CD14-positive monocyte (primary cell): Measurements from ENCODE around the gene TMEM171. TPM values are rescaled to one million over a fixed set of nuclear protein-coding genes. Genes with fewer than 3 reads are reported as not detected.

Experiments
- DNase-seq, 3 donors: peaks; one replicate each; pipeline ENCODE4 v3.0.0-alpha.2; 2011 to 2022
- H2AFZ ChIP-seq: 2 replicates; pipeline ENCODE4 v1.6.0; 2012; ENCODE audit warnings: mild to moderate bottlenecking, low read depth, low read length, inconsistent platforms; ENCODE audit not compliant: insufficient read depth, poor library complexity, severe bottlenecking
- H3K27ac ChIP-seq, 2 donors: 1 replicate in 1 of 2; 2 replicates in 1 of 2; pipeline ENCODE4 v1.5.1; 2012 to 2013; ENCODE audit warnings: low read length in 2 of 2, control low read depth in 1 of 2, inconsistent platforms in 1 of 2, low read depth in 1 of 2, mild to moderate bottlenecking in 1 of 2
- H3K27me3 ChIP-seq, 2 donors: one replicate each; pipeline versions ENCODE4 v1.6.0 to v1.6.1; 2011 to 2013; ENCODE audit warnings: low read length in 2 of 2; ENCODE audit not compliant: control insufficient read depth in 2 of 2, insufficient read depth in 2 of 2
- H3K36me3 ChIP-seq, 2 donors: replicated peaks in 1 of 2; 1 replicate in 1 of 2; 2 replicates in 1 of 2; pipeline versions ENCODE4 v1.5.1 to v1.6.1; 2012 to 2013; ENCODE audit warnings: low read length in 2 of 2, control low read depth in 1 of 2, inconsistent platforms in 1 of 2, mild to moderate bottlenecking in 1 of 2; ENCODE audit not compliant: insufficient read depth in 2 of 2, control insufficient read depth in 1 of 2
- H3K4me1 ChIP-seq, 2 donors: 1 replicate in 1 of 2; 2 replicates in 1 of 2; pipeline versions ENCODE4 v1.5.1 to v1.6.1; 2012 to 2013; ENCODE audit warnings: low read length in 2 of 2, control low read depth in 1 of 2, inconsistent platforms in 1 of 2, mild to moderate bottlenecking in 1 of 2, moderate library complexity in 1 of 2; ENCODE audit not compliant: insufficient read depth in 2 of 2, control insufficient read depth in 1 of 2
- H3K4me2 ChIP-seq: replicated peaks from 2 replicates; pipeline ENCODE3; 2012; ENCODE audit warnings: low read length, moderate library complexity, mild to moderate bottlenecking; ENCODE audit not compliant: poor library complexity, severe bottlenecking; ENCODE audit errors: extremely low read depth
- H3K4me3 ChIP-seq, 3 experiments: fragments of 200-600 bp in 1 of 3; sonication (generic) in 1 of 3; replicated peaks in 1 of 3; 1 replicate in 2 of 3; 2 replicates in 1 of 3; pipeline ENCODE4 v1.5.1; 2011 to 2013; ENCODE audit warnings: low read length in 3 of 3, mild to moderate bottlenecking in 3 of 3, control low read depth in 2 of 3, low read depth in 2 of 3, inconsistent platforms in 1 of 3, moderate library complexity in 1 of 3
- H3K79me2 ChIP-seq: 2 replicates; pipeline ENCODE4 v1.6.0; 2012; ENCODE audit warnings: mild to moderate bottlenecking, control low read depth, inconsistent platforms, low read length, moderate library complexity; ENCODE audit not compliant: insufficient read depth
- H3K9ac ChIP-seq: 2 replicates; pipeline ENCODE4 v1.6.0; 2017; ENCODE audit warnings: low read length, mild to moderate bottlenecking; ENCODE audit not compliant: insufficient read depth, poor library complexity, severe bottlenecking
- H3K9me3 ChIP-seq, 2 donors: replicated peaks in 1 of 2; 1 replicate in 1 of 2; 2 replicates in 1 of 2; pipeline versions ENCODE4 v1.5.1 to v1.6.1; 2012 to 2013; ENCODE audit warnings: low read length in 2 of 2, control low read depth in 1 of 2; ENCODE audit not compliant: control insufficient read depth in 1 of 2, insufficient read depth in 1 of 2
- H4K20me1 ChIP-seq: 2 replicates; pipeline ENCODE4 v1.6.0; 2012; ENCODE audit warnings: mild to moderate bottlenecking, low read length, control low read depth, moderate library complexity; ENCODE audit not compliant: insufficient read depth
- H3K27ac Mint-ChIP-seq, 7 donors: one replicate each; pipeline ENCODE4 v1.8.0; 2020; ENCODE audit warnings: mild to moderate bottlenecking in 7 of 7, mixed read lengths in 7 of 7, moderate library complexity in 6 of 7, inconsistent platforms in 2 of 7
- H3K27me3 Mint-ChIP-seq, 3 donors: one replicate each; pipeline ENCODE4 v1.8.0; 2021 to 2022; ENCODE audit warnings: low read depth in 3 of 3, mild to moderate bottlenecking in 3 of 3, mixed read lengths in 3 of 3, moderate library complexity in 3 of 3, inconsistent platforms in 1 of 3
- H3K36me3 Mint-ChIP-seq, 2 donors: one replicate each; pipeline ENCODE4 v1.8.0; 2020; ENCODE audit warnings: mixed read lengths in 2 of 2, inconsistent platforms in 1 of 2, mild to moderate bottlenecking in 1 of 2
- H3K4me1 Mint-ChIP-seq: one replicate; pipeline ENCODE4 v1.8.0; 2020; ENCODE audit warnings: mild to moderate bottlenecking, mixed read lengths
- H3K4me3 Mint-ChIP-seq, 2 donors: one replicate each; pipeline ENCODE4 v1.8.0; 2020; ENCODE audit warnings: mild to moderate bottlenecking in 2 of 2, mixed read lengths in 2 of 2, moderate library complexity in 1 of 2
- H3K9me3 Mint-ChIP-seq, 7 donors: one replicate each; pipeline ENCODE4 v1.8.0; 2020 to 2022; ENCODE audit warnings: mixed read lengths in 7 of 7, mild to moderate bottlenecking in 6 of 7, moderate library complexity in 6 of 7, inconsistent platforms in 2 of 7
- CTCF ChIP-seq: fragments of 200-600 bp; IDR thresholded peaks from one replicate; pipeline ENCODE4 v1.8.0; 2022; ENCODE audit warnings: antibody characterized with exemption, mild to moderate bottlenecking
- WGBS: methylation state at CpG from one replicate; pipeline ENCODE4 v1.1.5; 2013; ENCODE audit warnings: missing lambda C conversion rate; ENCODE audit not compliant: insufficient coverage; 5-methylcytosine and 5-hydroxymethylcytosine counted together
- intact Hi-C, 2 donors: fragments of 100-400 bp; cut with micrococcal nuclease; formaldehyde crosslinking; loops; one replicate each; pipeline versions ENCODE4 v1.15.0 to v1.15.1; 2023
- polyA plus RNA-seq, 3 donors: library from polyadenylated mRNA; depleted of rRNA in 1 of 3; unstranded in 2 of 3; stranded (reverse) in 1 of 3; fragments of 300-500 nt in 2 of 3; fragments of >200 nt in 1 of 3; fragmentation: Illumina TruSeq in 2 of 3; gene quantifications; 1 replicate in 2 of 3; 2 replicates in 1 of 3; pipeline ENCODE4 v1.2.3, GENCODE V29; 2012 to 2021

The TMEM171 gene
- polyA plus RNA-seq, 3 donors, result not detected

- peaks cover 39 to 77% of the 10 kb centered on the region in 2 donors for H3K27me3 ChIP-seq
- intact Hi-C loops, result no loop called here
- H3K9me3 ChIP-seq, result no peaks in the 10 kb centered on the region
- no peak for DNase-seq
- H4K20me1 ChIP-seq, result no peaks in the 10 kb centered on the region
- WGBS, result no CpG with 5 or more reads among the region's 3 CpGs
- no peak overlapping the region for H3K27ac ChIP-seq
- no peak overlapping the region for H3K9ac ChIP-seq
- Mint-ChIP-seq H3K4me1 (no peaks in the 10 kb centered on the region), H3K9me3 (peaks cover 0 to 4% (median 0%) of the 10 kb centered on the region in 7 donors), H3K27me3 (peaks cover 56 to 71% (median 59%) of the 10 kb centered on the region in 3 donors), H3K27ac (no peak overlapping the region), H3K4me3 (no peak overlapping the region), H3K36me3 (no peaks in the 10 kb centered on the region)
- no peak for TF ChIP-seq CTCF
- H3K36me3 ChIP-seq, result no peaks in the 10 kb centered on the region
- no peak overlapping the region for H3K4me2 ChIP-seq
- no peaks in the 10 kb centered on the region for H3K4me1 ChIP-seq
- no peak overlapping the region for H3K4me3 ChIP-seq
- H2AFZ ChIP-seq, result no peak overlapping the region
- no peaks in the 10 kb centered on the region for H3K79me2 ChIP-seq
These were observed 19.1 kb downstream of the TMEM171 start for GRCh38 chr5:73139485-73139884.

- Histone ChIP-seq H3K79me2 (no peaks in the 10 kb centered on the region), H4K20me1 (no peaks in the 10 kb centered on the region), H3K4me2 (no peak overlapping the region), H3K9me3 (no peaks in the 10 kb centered on the region), H3K9ac (no peak overlapping the region), H2AFZ (no peak overlapping the region), H3K36me3 (no peaks in the 10 kb centered on the region), H3K4me1 (no peaks in the 10 kb centered on the region), H3K27me3 (peaks cover 52 to 79% of the 10 kb centered on the region in 2 donors), H3K27ac (no peak overlapping the region), H3K4me3 (no peak overlapping the region)
- no peak for DNase-seq
- TF ChIP-seq CTCF, result no peak
- WGBS, result no CpG with 5 or more reads among the region's 1 CpG
- intact Hi-C loops, result no loop called here
- Mint-ChIP-seq H3K4me3 (no peak overlapping the region), H3K27me3 (peaks cover 62 to 72% (median 64%) of the 10 kb centered on the region in 3 donors), H3K4me1 (no peaks in the 10 kb centered on the region), H3K36me3 (no peaks in the 10 kb centered on the region), H3K9me3 (peaks cover 0 to 6% (median 0%) of the 10 kb centered on the region in 7 donors), H3K27ac (no peak overlapping the region)
These were observed 20.4 kb downstream of the TMEM171 start for GRCh38 chr5:73140801-73141200.
